Activated CD4-positive, alpha-beta memory T cell treated with anti-CD3 and anti-CD28 coated beads for 36 hours (primary cell): ENCODE measurements around the gene KCNQ2. TPM values are rescaled to one million over a fixed set of nuclear protein-coding genes. Genes with fewer than 3 reads are reported as not detected.

Source experiments
- CTCF ChIA-PET: fragments of 350-600 bp; sonication (Branson Sonifier 250); formaldehyde crosslinking; loops from one replicate; lab custom pipeline; 2021; ENCODE audit warnings: antibody characterized with exemption, inconsistent platforms; lab: Charles Lee
- POLR2A ChIA-PET: fragments of 350-600 bp; sonication (Branson Sonifier 250); formaldehyde crosslinking; loops from one replicate; lab custom pipeline; 2021; ENCODE audit warnings: antibody characterized with exemption; lab: Charles Lee
- DNase-seq: peaks from one replicate; pipeline ENCODE4 v3.0.0-alpha.2; 2020
- H3K27ac Mint-ChIP-seq: one replicate; pipeline ENCODE4 v1.8.0; 2021; ENCODE audit warnings: mixed read lengths
- H3K27me3 Mint-ChIP-seq: one replicate; pipeline ENCODE4 v1.8.0; 2021; ENCODE audit warnings: mixed read lengths
- H3K36me3 Mint-ChIP-seq: one replicate; pipeline ENCODE4 v1.8.0; 2021; ENCODE audit warnings: mixed read lengths
- H3K4me1 Mint-ChIP-seq: one replicate; pipeline ENCODE4 v1.8.0; 2021; ENCODE audit warnings: low read depth, mixed read lengths
- H3K4me3 Mint-ChIP-seq: one replicate; pipeline ENCODE4 v1.8.0; 2021; ENCODE audit warnings: mild to moderate bottlenecking, mixed read lengths
- H3K9me3 Mint-ChIP-seq: one replicate; pipeline ENCODE4 v1.8.0; 2021; ENCODE audit warnings: mixed read lengths
- intact Hi-C: fragments of 100-400 bp; cut with micrococcal nuclease; formaldehyde crosslinking; loops from one replicate; pipeline ENCODE4 v1.15.1; 2023
- total RNA-seq, 2 experiments: library from RNA; stranded (reverse); gene quantifications; one replicate each; pipeline ENCODE4 v1.2.3, GENCODE V29; 2021

KCNQ2 gene
- total RNA-seq, 2 experiments from 2014 or later, result not detected

DNA sequence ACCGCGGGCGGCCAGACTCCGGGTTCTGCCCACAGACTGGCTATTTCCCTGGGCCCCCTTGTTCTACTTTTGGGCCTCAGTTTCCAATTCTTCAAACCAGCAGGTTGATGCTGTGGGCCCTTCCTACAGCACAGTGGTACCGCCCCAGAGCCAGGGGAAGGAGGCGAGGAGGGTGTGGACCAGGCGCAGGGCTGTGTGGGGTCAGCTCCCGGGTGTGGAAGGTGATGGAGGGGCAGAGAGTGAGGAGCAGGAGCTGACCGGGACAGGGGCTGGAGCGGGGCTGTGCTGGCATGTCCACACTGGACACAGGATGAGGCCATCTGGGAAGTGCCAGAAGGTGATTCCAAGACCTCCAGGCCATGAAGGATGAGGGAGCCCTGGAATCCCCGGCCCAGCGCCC lies 76.2 kb downstream of the KCNQ2 start:
- no peak for DNase-seq
- Mint-ChIP-seq H3K4me3 (no peak overlapping the region), H3K27me3 (peaks cover 2% of the 10 kb centered on the region), H3K9me3 (no peaks in the 10 kb centered on the region), H3K27ac (no peak overlapping the region), H3K36me3 (no peaks in the 10 kb centered on the region), H3K4me1 (no peaks in the 10 kb centered on the region)
- CTCF ChIA-PET, result no interaction called here
- intact Hi-C loops, result no loop called here
- POLR2A ChIA-PET, result no interaction called here

DNA sequence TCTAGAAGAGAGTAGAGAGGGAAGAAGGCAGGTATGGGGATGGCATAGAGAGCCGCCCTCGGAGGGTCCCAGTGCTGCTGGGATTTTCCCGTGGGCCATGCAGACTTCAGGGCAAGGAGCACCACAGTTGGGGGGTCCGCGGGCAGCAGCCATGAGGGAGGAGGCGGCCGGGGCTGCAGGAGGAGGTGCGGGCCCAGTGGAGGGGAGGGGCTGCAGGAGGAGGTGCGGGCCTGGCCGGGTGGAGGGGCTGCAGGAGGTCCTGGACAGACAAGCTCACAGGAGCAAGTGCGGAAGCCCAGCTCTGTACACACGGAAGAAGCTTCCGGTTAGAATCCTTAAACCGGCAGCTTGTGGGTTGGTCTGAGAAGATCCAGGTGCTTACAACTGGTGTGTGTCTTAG lies 76.7 kb downstream of the KCNQ2 start:
- Mint-ChIP-seq H3K36me3 (no peaks in the 10 kb centered on the region), H3K27me3 (peaks cover 2% of the 10 kb centered on the region), H3K27ac (no peak overlapping the region), H3K4me3 (no peak overlapping the region), H3K4me1 (no peaks in the 10 kb centered on the region), H3K9me3 (no peaks in the 10 kb centered on the region)
- CTCF ChIA-PET, result no interaction called here
- intact Hi-C loops, result no loop called here
- DNase-seq, result no peak
- POLR2A ChIA-PET, result no interaction called here

- Mint-ChIP-seq H3K4me1 (no peaks in the 10 kb centered on the region), H3K36me3 (no peaks in the 10 kb centered on the region), H3K27ac (no peak overlapping the region), H3K4me3 (no peak overlapping the region), H3K9me3 (no peaks in the 10 kb centered on the region), H3K27me3 (peaks cover under 1% of the 10 kb centered on the region)
- POLR2A ChIA-PET, result no interaction called here
- DNase-seq, result no peak
- CTCF ChIA-PET, result no interaction called here
- intact Hi-C loops, result no loop called here
These were observed 77.5 kb downstream of the KCNQ2 start for GRCh38 chr20:63394920-63395455.

DNA sequence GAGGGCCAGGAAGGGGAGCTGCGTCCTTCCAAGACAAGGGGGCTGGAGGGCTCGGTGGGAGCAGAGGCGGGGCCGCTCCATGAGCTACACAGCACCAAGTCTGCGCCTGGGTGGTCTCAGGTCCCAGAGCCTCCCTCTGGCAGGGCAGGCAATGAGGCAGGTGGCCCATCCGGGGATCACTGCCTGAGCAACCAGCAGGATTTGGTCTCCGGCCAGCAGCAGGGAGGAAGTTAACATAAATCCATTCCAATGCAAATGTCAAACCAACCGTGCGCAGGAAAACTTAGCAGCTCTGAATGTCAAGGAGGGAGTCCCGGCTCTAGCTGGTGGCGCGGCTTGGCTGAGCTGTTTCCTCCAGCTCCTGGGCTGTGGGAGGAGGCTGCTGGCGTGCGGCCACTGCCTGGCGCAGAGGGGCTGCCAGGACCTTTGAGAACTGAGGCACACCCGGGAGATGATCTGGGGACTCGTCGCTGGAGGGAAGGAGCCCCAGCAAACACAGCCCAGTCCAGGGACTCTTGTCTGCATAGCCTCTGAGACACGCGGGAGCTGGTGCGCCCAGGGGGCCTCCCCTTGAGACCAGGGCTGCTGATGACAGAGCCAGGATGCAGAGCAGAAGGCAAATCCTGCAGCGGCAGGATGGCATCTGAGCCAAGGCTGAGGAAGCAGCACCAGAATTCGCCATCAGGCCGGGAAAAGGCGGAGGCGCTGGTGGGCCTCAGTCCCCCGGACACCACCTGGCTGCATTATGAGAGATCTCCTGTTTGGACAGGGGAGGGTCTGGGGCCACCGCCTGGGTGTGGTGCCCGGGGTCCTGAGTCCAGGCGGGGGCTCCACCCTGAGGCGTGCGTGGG lies 78.2 kb downstream of the KCNQ2 start:
- no peak overlapping the region for H3K4me3 Mint-ChIP-seq
- peaks cover 1% of the 10 kb centered on the region for H3K27me3 Mint-ChIP-seq
- H3K36me3 Mint-ChIP-seq, result no peaks in the 10 kb centered on the region
- no peak for DNase-seq
- intact Hi-C loops, result no loop called here
- peaks cover 3% of the 10 kb centered on the region for H3K9me3 Mint-ChIP-seq
- H3K27ac Mint-ChIP-seq, result no peak overlapping the region
- no peaks in the 10 kb centered on the region for H3K4me1 Mint-ChIP-seq
- POLR2A ChIA-PET, result no interaction called here
- CTCF ChIA-PET, result no interaction called here

DNA sequence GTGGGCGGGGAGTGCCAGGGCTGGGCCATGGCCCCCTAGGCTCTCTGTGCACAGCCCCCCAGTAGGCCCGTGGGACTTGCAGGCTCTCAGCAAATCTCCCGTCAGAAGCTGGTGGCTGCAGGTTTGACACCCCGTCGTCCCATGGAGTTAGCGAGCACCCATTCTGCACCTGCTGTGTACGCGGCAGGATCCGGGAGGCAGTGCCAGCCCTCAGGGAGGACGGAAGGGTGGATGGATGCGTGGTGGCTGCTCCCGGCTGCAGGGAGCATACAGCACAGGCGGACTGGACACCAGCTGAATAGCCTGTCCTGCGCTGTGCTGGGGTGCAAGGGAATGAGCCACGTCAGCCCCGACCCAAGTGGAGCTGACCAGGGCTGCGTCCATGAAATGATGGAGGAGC lies 78.9 kb downstream of the KCNQ2 start:
- Mint-ChIP-seq H3K36me3 (no peaks in the 10 kb centered on the region), H3K27me3 (peaks cover 1% of the 10 kb centered on the region), H3K4me3 (no peak overlapping the region), H3K4me1 (no peaks in the 10 kb centered on the region), H3K9me3 (peaks cover 3% of the 10 kb centered on the region), H3K27ac (no peak overlapping the region)
- no peak for DNase-seq
- intact Hi-C loops, result no loop called here
- ChIA-PET POLR2A (no interaction called here), CTCF (no interaction called here)

DNA sequence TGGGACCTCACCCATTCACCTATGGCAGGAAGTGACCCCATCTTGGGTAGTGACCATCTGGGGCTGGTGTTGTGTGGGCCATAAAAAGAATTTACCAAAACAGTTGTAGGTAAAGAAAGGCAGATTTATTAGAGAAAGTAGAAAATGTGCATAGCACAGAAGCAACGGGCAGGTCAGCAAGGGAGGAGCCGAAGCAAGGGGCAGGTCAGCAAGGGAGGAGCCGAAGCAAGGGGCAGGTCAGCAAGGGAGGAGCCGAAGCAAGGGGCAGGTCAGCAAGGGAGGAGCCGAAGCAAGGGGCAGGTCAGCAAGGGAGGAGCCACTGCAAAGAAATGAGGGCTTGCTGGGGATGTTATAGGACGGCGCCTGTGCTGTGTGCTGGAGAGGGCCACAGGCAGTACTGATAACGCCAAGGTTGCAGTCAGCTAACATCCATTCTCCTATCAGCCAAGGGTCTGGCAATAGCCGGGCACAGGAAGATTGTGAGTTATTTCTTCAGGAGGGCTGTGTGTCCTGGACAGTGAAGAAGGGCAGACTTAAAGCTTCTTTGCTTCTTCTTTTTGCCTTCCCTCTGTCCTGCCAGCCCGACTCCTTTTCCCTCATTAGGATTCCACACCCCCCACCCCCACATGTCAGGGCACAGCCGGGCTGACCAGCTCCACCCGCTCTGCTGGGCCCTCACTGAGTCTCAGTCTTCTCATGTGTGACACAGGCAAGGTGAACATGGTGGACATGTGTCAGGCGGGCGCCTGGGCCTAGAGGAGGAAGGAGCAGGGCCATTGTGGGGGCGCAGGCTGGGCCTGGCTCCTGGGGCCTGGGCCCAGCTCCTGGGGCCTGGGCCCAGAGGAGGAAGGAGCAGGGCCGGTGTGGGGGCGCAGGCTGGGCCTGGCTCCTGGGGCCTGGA lies 79.7 kb downstream of the KCNQ2 start:
- CTCF ChIA-PET, result no interaction called here
- no peak for DNase-seq
- Mint-ChIP-seq H3K27ac (no peak overlapping the region), H3K4me1 (no peaks in the 10 kb centered on the region), H3K4me3 (no peak overlapping the region), H3K36me3 (no peaks in the 10 kb centered on the region), H3K9me3 (peaks cover 7% of the 10 kb centered on the region), H3K27me3 (peaks cover 1% of the 10 kb centered on the region)
- intact Hi-C loops, result no loop called here
- POLR2A ChIA-PET, result no interaction called here

DNA sequence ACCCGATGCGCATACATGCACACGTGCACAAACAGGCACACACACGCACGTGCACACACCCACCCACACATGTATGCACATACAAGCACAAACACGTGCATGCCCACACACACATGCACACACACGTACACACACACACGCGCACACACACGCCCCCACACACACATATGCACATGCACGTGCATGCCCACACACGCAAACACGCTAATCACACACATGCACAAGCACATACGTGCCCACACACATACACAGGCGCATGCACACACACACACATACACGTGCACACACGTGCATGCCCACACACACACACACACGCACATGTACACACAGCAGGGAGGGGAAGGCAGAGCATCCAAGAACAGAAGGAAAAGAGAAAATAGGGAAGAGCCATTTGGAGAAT lies 84.5 kb downstream of the KCNQ2 start:
- Mint-ChIP-seq H3K9me3 (peaks cover 32% of the 10 kb centered on the region), H3K27me3 (peaks cover 1% of the 10 kb centered on the region), H3K4me3 (no peak overlapping the region), H3K36me3 (peaks cover 2% of the 10 kb centered on the region), H3K27ac (no peak overlapping the region), H3K4me1 (no peaks in the 10 kb centered on the region)
- CTCF ChIA-PET, result no interaction called here
- POLR2A ChIA-PET, result no interaction called here
- intact Hi-C loops, result loop anchor here (10.0 kb wide), 1 partner anchor 163 kb away; no protein-coding TSS in a partner anchor
- DNase-seq, result no peak

DNA sequence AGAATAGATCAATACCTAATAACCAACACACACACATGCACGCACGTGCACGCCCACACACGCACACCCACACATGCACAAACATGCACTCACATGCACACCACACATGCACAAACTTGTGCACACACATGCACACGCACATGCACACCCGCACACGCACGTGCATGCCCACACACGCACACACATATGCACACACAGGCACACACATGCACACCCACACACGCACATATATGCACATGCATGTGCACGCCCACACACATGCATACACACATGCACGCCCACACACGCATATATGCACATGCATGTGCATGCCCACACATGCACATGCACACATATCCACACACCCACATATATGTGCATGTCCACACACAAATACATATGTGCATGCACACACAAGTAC lies 85.1 kb downstream of the KCNQ2 start:
- H3K9me3 Mint-ChIP-seq, result peaks cover 32% of the 10 kb centered on the region
- H3K27me3 Mint-ChIP-seq, result peaks cover 1% of the 10 kb centered on the region
- CTCF ChIA-PET, result no interaction called here
- H3K4me3 Mint-ChIP-seq, result no peak overlapping the region
- no peak for DNase-seq
- H3K27ac Mint-ChIP-seq, result no peak overlapping the region
- no peaks in the 10 kb centered on the region for H3K4me1 Mint-ChIP-seq
- H3K36me3 Mint-ChIP-seq, result peaks cover 2% of the 10 kb centered on the region
- intact Hi-C loops, result loop anchor here (10.0 kb wide), 1 partner anchor 163 kb away; no protein-coding TSS in a partner anchor
- POLR2A ChIA-PET, result no interaction called here

GRCh38 chr20:63386491-63386890 lies 86.0 kb downstream of the KCNQ2 start:
- no peak for DNase-seq
- intact Hi-C loops, result loop anchor here (10.0 kb wide), 1 partner anchor 162 kb away; no protein-coding TSS in a partner anchor
- Mint-ChIP-seq H3K9me3 (peaks cover 32% of the 10 kb centered on the region), H3K4me3 (no peak overlapping the region), H3K27me3 (peaks cover 1% of the 10 kb centered on the region), H3K27ac (no peak overlapping the region), H3K4me1 (no peaks in the 10 kb centered on the region), H3K36me3 (peaks cover 2% of the 10 kb centered on the region)
- ChIA-PET CTCF (interaction anchor here (0.7 kb wide), 1 partner anchor 163 kb away, joined by 3 read pairs; no protein-coding TSS in a partner anchor), POLR2A (no interaction called here)

GRCh38 chr20:63385819-63386218 lies 86.6 kb downstream of the KCNQ2 start:
- no peak overlapping the region for H3K4me3 Mint-ChIP-seq
- peaks cover 2% of the 10 kb centered on the region for H3K36me3 Mint-ChIP-seq
- H3K9me3 Mint-ChIP-seq, result peaks cover 32% of the 10 kb centered on the region
- H3K27ac Mint-ChIP-seq, result no peak overlapping the region
- no peaks in the 10 kb centered on the region for H3K4me1 Mint-ChIP-seq
- ChIA-PET POLR2A (no interaction called here), CTCF (interaction anchor here (0.7 kb wide), 1 partner anchor 162 kb away, joined by 3 read pairs; no protein-coding TSS in a partner anchor)
- DNase-seq, result no peak
- intact Hi-C loops, result loop anchor here (10.0 kb wide), 1 partner anchor 161 kb away; no protein-coding TSS in a partner anchor
- peaks cover 1% of the 10 kb centered on the region for H3K27me3 Mint-ChIP-seq

- DNase-seq, result no peak
- peaks cover 30% of the 10 kb centered on the region for H3K9me3 Mint-ChIP-seq
- no peaks in the 10 kb centered on the region for H3K4me1 Mint-ChIP-seq
- intact Hi-C loops, result loop anchor here (10.0 kb wide), 1 partner anchor 160 kb away; no protein-coding TSS in a partner anchor
- H3K27me3 Mint-ChIP-seq, result no peaks in the 10 kb centered on the region
- H3K36me3 Mint-ChIP-seq, result peaks cover 2% of the 10 kb centered on the region
- H3K27ac Mint-ChIP-seq, result no peak overlapping the region
- POLR2A ChIA-PET, result no interaction called here
- CTCF ChIA-PET, result interaction anchor here (1.0 kb wide), 1 partner anchor 161 kb away, joined by 3 read pairs; no protein-coding TSS in a partner anchor
- no peak overlapping the region for H3K4me3 Mint-ChIP-seq
These were observed 88.1 kb downstream of the KCNQ2 start for GRCh38 chr20:63384336-63384735.

- intact Hi-C loops, result loop anchor here (10.0 kb wide), 1 partner anchor 159 kb away; no protein-coding TSS in a partner anchor
- Mint-ChIP-seq H3K4me1 (no peaks in the 10 kb centered on the region), H3K9me3 (peaks cover 30% of the 10 kb centered on the region), H3K36me3 (peaks cover 2% of the 10 kb centered on the region), H3K27me3 (peaks cover 5% of the 10 kb centered on the region), H3K4me3 (no peak overlapping the region), H3K27ac (no peak overlapping the region)
- CTCF ChIA-PET, result interaction anchor here (1.0 to 6.7 kb wide), 2 partner anchors 74 to 160 kb away, joined by 3 to 64 read pairs; no protein-coding TSS in a partner anchor
- POLR2A ChIA-PET, result no interaction called here
- DNase-seq, result no peak
These were observed 88.9 kb downstream of the KCNQ2 start for GRCh38 chr20:63383556-63383955.
